CD4-positive, alpha-beta memory T cell (primary cell): ENCODE results near the gene IQSEC3. TPM values are rescaled to one million over a fixed set of nuclear protein-coding genes. Genes with fewer than 3 reads are reported as not detected.

Source experiments
- CTCF ChIA-PET: fragments of 350-600 bp; sonication (Branson Sonifier 250); formaldehyde crosslinking; loops from one replicate; lab custom pipeline; 2021; ENCODE audit warnings: inconsistent platforms; ENCODE audit not compliant: partially characterized antibody; lab: Charles Lee
- POLR2A ChIA-PET: fragments of 350-600 bp; sonication (Branson Sonifier 250); formaldehyde crosslinking; loops from one replicate; lab custom pipeline; 2021; ENCODE audit not compliant: partially characterized antibody; lab: Charles Lee
- DNase-seq, 5 donors: peaks; one replicate each; pipeline versions ENCODE4 v3.0.0 to v3.0.0-alpha.2; 2020 to 2022; ENCODE audit warnings: mixed read lengths in 1 of 5
- H3K27ac ChIP-seq: one replicate; pipeline ENCODE4 v1.7.0; 2013; ENCODE audit warnings: low read depth, low read length
- H3K27me3 ChIP-seq: 2 replicates; pipeline ENCODE4 v1.7.0; 2013; ENCODE audit warnings: mild to moderate bottlenecking, low read length, moderate library complexity; ENCODE audit not compliant: insufficient read depth
- H3K36me3 ChIP-seq: 2 replicates; pipeline ENCODE4 v1.7.0; 2013; ENCODE audit warnings: mild to moderate bottlenecking, low read length, moderate library complexity; ENCODE audit not compliant: insufficient read depth
- H3K4me1 ChIP-seq: 2 replicates; pipeline ENCODE4 v1.7.0; 2013; ENCODE audit warnings: mild to moderate bottlenecking, low read length, moderate library complexity; ENCODE audit not compliant: insufficient read depth
- H3K4me3 ChIP-seq, 2 donors: one replicate each; pipeline ENCODE4 v1.7.0; 2013; ENCODE audit warnings: low read length in 2 of 2, mild to moderate bottlenecking in 1 of 2
- H3K9me3 ChIP-seq, 2 donors: one replicate each; pipeline ENCODE4 v1.7.0; 2013; ENCODE audit warnings: low read length in 2 of 2, control low read depth in 1 of 2; ENCODE audit not compliant: control insufficient read depth in 1 of 2
- H3K27ac Mint-ChIP-seq, 7 donors: one replicate each; pipeline ENCODE4 v1.8.0; 2020 to 2021; ENCODE audit warnings: mixed read lengths in 7 of 7, mild to moderate bottlenecking in 6 of 7, inconsistent platforms in 3 of 7, moderate library complexity in 3 of 7
- H3K27me3 Mint-ChIP-seq, 2 donors: one replicate each; pipeline ENCODE4 v1.8.0; 2020 to 2021; ENCODE audit warnings: mixed read lengths in 2 of 2
- H3K36me3 Mint-ChIP-seq, 2 donors: one replicate each; pipeline ENCODE4 v1.8.0; 2020 to 2021; ENCODE audit warnings: mixed read lengths in 2 of 2, inconsistent platforms in 1 of 2, mild to moderate bottlenecking in 1 of 2
- H3K4me1 Mint-ChIP-seq, 4 donors: one replicate each; pipeline ENCODE4 v1.8.0; 2020 to 2021; ENCODE audit warnings: mixed read lengths in 4 of 4, mild to moderate bottlenecking in 1 of 4
- H3K4me3 Mint-ChIP-seq, 8 donors: one replicate each; pipeline ENCODE4 v1.8.0; 2020 to 2021; ENCODE audit warnings: mixed read lengths in 8 of 8, mild to moderate bottlenecking in 7 of 8, moderate library complexity in 6 of 8, inconsistent platforms in 3 of 8
- H3K9me3 Mint-ChIP-seq, 8 donors: one replicate each; pipeline ENCODE4 v1.8.0; 2020 to 2021; ENCODE audit warnings: mixed read lengths in 8 of 8, mild to moderate bottlenecking in 5 of 8, inconsistent platforms in 3 of 8, moderate library complexity in 1 of 8
- intact Hi-C: fragments of 100-400 bp; cut with micrococcal nuclease; formaldehyde crosslinking; loops from one replicate; pipeline ENCODE4 v1.15.1; 2023
- polyA plus RNA-seq, 2 donors: library from polyadenylated mRNA; unstranded; fragments of 300-500 nt; fragmentation: Illumina TruSeq; gene quantifications; one replicate each; pipeline ENCODE4 v1.2.3, GENCODE V29; 2021
- total RNA-seq, 2 experiments: library from RNA; stranded (reverse); gene quantifications; one replicate each; pipeline ENCODE4 v1.2.3, GENCODE V29; 2021

IQSEC3 gene
- total and polyA plus RNA-seq, 4 experiments from 2014 or later, result 0.84 to 0.91 TPM; not detected in 2

DNA sequence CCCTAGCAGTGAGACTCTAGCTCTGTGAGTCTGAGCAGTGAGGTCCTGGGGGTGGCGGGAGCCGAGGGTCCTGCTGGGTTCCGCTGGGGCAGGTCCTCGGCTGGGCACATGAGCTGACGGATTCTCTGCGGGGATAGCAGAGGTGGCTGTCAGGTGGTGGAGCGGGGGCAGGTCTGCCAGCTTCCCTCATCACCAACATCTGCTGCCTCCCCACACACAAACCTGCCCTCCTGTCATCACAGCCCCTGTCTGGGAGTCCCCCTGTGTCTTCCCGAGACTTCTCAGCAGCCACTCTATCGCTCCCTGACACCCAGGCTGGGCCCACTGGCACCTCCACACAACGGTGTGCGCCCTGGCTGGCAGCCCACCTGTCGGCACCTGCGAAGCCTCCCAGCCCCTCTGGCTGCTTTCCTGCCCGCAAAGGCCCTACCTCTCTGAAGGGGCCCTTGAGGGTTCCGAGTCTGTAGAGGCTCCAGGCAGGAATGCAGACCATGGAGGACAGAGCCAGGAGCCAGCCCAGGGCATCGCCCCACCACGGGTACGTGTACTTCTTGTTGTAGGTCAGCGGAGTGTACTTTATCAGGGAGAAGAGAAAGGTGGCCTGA lies 154.5 kb downstream of the IQSEC3 start:
- DNase-seq, result no peak
- Histone ChIP-seq H3K27me3 (no peaks in the 10 kb centered on the region), H3K4me3 (no peak overlapping the region), H3K4me1 (no peaks in the 10 kb centered on the region), H3K9me3 (no peaks in the 10 kb centered on the region), H3K36me3 (no peaks in the 10 kb centered on the region), H3K27ac (no peak overlapping the region)
- CTCF ChIA-PET, result interaction anchor here (1.1 kb wide), 1 partner anchor 9 kb away, joined by 3 read pairs; no protein-coding TSS in a partner anchor
- POLR2A ChIA-PET, result no interaction called here
- Mint-ChIP-seq H3K27ac (no peak overlapping the region), H3K4me1 (peaks cover 0 to 1% (median 0%) of the 10 kb centered on the region in 4 donors), H3K36me3 (no peaks in the 10 kb centered on the region), H3K4me3 (no peak overlapping the region), H3K27me3 (peaks cover 6 to 8% of the 10 kb centered on the region in 2 donors), H3K9me3 (no peaks in the 10 kb centered on the region)
- intact Hi-C loops, result no loop called here

DNA sequence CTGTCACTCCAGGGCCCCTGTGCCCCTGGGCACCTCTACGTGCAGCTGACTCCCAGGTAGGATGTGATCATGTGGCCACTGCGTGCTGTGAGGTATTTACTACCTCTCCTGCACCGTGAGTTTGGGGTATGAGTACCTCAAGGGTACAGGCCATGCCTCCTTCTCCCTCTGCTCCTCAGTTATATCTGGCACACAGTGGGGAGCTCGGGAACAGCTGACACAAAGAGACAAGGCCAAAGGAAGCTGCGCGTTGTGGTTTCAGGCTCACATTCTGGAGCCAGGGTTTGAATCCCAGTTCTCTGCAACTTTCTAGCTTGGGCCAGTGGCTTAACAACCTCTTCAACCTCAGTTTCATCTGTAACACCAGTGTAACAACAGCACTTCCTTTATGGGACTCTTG lies 155.2 kb downstream of the IQSEC3 start:
- Histone ChIP-seq H3K36me3 (no peaks in the 10 kb centered on the region), H3K4me1 (no peaks in the 10 kb centered on the region), H3K27ac (no peak overlapping the region), H3K27me3 (no peaks in the 10 kb centered on the region), H3K9me3 (no peaks in the 10 kb centered on the region), H3K4me3 (no peak overlapping the region)
- H3K4me3 Mint-ChIP-seq, result no peak overlapping the region
- intact Hi-C loops, result no loop called here
- no peak for DNase-seq
- H3K4me1 Mint-ChIP-seq, result peaks cover 0 to 1% (median 0%) of the 10 kb centered on the region in 4 donors
- no peaks in the 10 kb centered on the region for H3K36me3 Mint-ChIP-seq
- CTCF ChIA-PET, result interaction anchor here (1.1 kb wide), 1 partner anchor 10 kb away, joined by 3 read pairs; no protein-coding TSS in a partner anchor
- POLR2A ChIA-PET, result no interaction called here
- H3K9me3 Mint-ChIP-seq, result no peaks in the 10 kb centered on the region
- peaks cover 6 to 8% of the 10 kb centered on the region in 2 donors for H3K27me3 Mint-ChIP-seq
- no peak overlapping the region for H3K27ac Mint-ChIP-seq

DNA sequence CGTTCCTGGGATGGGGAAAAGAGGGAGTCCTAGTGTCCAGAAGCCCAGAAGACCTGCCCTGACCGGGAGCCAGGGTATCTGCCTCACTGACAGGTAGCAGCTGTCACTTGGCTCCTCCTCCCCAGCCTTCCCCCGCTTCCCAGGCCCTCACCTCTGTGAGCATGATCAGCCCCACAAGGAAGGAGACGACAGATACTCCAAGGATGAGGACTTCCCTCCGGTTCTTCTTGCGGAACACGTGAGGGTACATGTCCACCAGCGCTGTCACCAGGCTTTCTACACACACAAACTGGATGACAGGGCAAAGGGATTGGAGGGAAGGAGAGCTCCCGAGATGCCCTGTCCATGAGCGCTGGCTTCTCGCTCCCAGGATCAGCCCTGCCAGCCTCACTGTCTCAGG lies 157.3 kb downstream of the IQSEC3 start:
- Histone ChIP-seq H3K9me3 (no peaks in the 10 kb centered on the region), H3K27me3 (no peaks in the 10 kb centered on the region), H3K4me1 (no peaks in the 10 kb centered on the region), H3K4me3 (no peak overlapping the region), H3K36me3 (no peaks in the 10 kb centered on the region), H3K27ac (no peak overlapping the region)
- no peak overlapping the region for H3K27ac Mint-ChIP-seq
- intact Hi-C loops, result no loop called here
- H3K27me3 Mint-ChIP-seq, result peaks cover 3 to 8% of the 10 kb centered on the region in 2 donors
- H3K4me1 Mint-ChIP-seq, result peaks cover 0 to 1% (median 0%) of the 10 kb centered on the region in 4 donors
- ChIA-PET POLR2A (no interaction called here), CTCF (no interaction called here)
- no peak overlapping the region for H3K4me3 Mint-ChIP-seq
- no peaks in the 10 kb centered on the region for H3K9me3 Mint-ChIP-seq
- no peaks in the 10 kb centered on the region for H3K36me3 Mint-ChIP-seq
- DNase-seq, result no peak

DNA sequence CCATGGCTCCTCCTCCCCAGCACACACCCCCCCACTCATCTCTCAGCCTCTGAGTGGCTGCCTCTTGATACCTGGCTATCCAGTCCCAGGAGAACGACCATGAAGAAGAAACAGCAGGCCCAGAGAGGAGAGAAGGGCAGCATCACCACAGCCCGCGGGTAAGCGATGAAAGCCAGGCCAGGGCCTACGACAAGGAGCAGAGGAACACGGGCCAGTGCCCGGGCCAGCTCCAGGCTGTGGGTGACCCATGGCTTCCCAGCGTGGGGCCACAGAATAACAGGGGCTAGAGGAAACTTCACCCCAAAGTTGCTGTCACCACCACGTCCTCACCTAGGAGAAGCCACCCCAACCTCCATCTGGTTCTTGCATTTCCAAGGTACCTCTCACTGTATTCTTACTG lies 157.8 kb downstream of the IQSEC3 start:
- Mint-ChIP-seq H3K4me1 (peaks cover 0 to 1% (median 0%) of the 10 kb centered on the region in 4 donors), H3K4me3 (no peak overlapping the region), H3K9me3 (no peaks in the 10 kb centered on the region), H3K27ac (no peak overlapping the region), H3K27me3 (peaks cover 5 to 7% of the 10 kb centered on the region in 2 donors), H3K36me3 (no peaks in the 10 kb centered on the region)
- no peak for DNase-seq
- Histone ChIP-seq H3K4me1 (no peaks in the 10 kb centered on the region), H3K36me3 (no peaks in the 10 kb centered on the region), H3K27me3 (no peaks in the 10 kb centered on the region), H3K27ac (no peak overlapping the region), H3K9me3 (no peaks in the 10 kb centered on the region), H3K4me3 (no peak overlapping the region)
- POLR2A ChIA-PET, result no interaction called here
- intact Hi-C loops, result no loop called here
- CTCF ChIA-PET, result no interaction called here

DNA sequence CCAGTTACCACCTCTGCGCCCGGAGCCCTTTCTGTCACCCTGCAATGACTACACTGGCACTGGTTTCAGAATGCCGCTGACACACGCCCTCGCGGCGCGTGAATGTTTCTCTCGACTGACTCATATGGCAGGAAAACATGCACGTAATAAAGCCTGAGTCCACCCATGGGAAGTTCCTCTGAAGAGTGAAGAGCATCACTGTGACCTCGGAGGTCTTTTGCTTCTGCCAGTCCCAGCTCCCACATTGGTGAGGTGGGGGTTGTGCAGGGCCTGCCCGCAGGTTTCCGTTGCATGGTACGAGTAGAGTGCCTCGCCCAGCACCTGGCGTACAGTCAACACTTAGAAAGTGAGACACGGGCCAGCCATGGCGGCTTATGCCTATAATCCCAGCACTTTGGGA lies 158.4 kb downstream of the IQSEC3 start:
- Histone ChIP-seq H3K27ac (no peak overlapping the region), H3K4me1 (no peaks in the 10 kb centered on the region), H3K9me3 (no peaks in the 10 kb centered on the region), H3K4me3 (no peak overlapping the region), H3K27me3 (no peaks in the 10 kb centered on the region), H3K36me3 (no peaks in the 10 kb centered on the region)
- intact Hi-C loops, result no loop called here
- Mint-ChIP-seq H3K27me3 (peaks cover 5% of the 10 kb centered on the region in 2 donors), H3K9me3 (no peaks in the 10 kb centered on the region), H3K4me3 (no peak overlapping the region), H3K4me1 (peaks cover 0 to 1% (median 0%) of the 10 kb centered on the region in 4 donors), H3K36me3 (no peaks in the 10 kb centered on the region), H3K27ac (no peak overlapping the region)
- CTCF ChIA-PET, result no interaction called here
- POLR2A ChIA-PET, result no interaction called here
- DNase-seq, result no peak

DNA sequence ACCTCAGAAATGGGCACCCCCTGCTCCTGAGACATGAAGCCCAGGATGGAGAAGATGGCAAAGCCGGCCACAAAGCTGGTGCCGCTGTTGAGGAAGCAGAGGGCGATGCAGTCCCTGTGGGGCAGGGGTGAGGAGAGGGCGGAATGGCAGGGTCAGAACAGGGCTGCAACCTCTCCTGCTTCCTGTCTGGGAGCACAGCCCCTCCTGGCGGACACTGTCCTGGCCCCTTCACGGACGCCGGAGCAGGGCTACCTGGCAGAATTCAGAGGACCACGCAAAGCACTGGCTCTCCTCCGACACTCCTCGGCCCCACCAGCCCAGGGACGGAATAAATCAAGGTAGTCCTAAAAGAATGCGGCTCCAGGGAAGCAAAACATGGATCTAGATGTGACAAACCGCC lies 159.8 kb downstream of the IQSEC3 start:
- no peak overlapping the region for H3K27ac ChIP-seq
- H3K36me3 ChIP-seq, result no peaks in the 10 kb centered on the region
- no peak overlapping the region for H3K4me3 ChIP-seq
- Mint-ChIP-seq H3K36me3 (no peaks in the 10 kb centered on the region), H3K4me1 (no peaks in the 10 kb centered on the region), H3K27me3 (peaks cover 6 to 7% of the 10 kb centered on the region in 2 donors), H3K9me3 (no peaks in the 10 kb centered on the region), H3K27ac (no peak overlapping the region), H3K4me3 (no peak overlapping the region)
- ChIA-PET POLR2A (no interaction called here), CTCF (no interaction called here)
- H3K4me1 ChIP-seq, result no peaks in the 10 kb centered on the region
- H3K27me3 ChIP-seq, result no peaks in the 10 kb centered on the region
- DNase-seq, result no peak
- no peaks in the 10 kb centered on the region for H3K9me3 ChIP-seq
- intact Hi-C loops, result no loop called here

DNA sequence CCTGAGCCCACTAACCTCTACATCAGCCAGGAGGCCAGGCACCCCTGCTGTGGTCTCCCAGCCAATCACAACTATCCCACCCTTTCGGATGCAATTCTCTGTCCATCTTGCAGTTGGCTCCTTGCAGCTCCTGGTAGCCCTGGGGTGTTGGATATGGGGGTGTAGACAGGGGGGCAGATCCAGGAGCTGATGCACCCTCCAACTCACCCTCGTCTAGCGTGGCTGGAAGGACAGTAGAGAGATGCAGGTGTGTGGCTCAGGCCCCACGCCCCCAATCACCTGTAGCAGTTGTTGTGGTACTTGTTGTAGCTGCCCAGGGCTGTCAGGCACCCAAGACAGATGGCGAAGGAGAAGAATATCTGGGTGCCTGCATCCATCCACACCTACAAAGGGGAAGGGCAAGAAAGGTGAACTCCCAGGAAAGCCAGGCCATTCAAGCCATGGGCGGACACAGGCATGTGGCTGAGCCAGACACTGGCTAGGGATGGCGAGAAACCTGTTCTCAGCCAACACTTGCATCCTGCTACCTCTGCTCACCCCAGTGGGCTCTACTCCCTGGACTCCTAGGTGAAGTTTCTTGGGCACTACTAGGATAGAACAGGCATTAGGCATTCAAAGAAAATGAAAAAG lies 160.8 kb downstream of the IQSEC3 start:
- ChIA-PET CTCF (no interaction called here), POLR2A (no interaction called here)
- Mint-ChIP-seq H3K27me3 (peaks cover 8 to 13% of the 10 kb centered on the region in 2 donors), H3K27ac (no peak overlapping the region), H3K9me3 (no peaks in the 10 kb centered on the region), H3K36me3 (no peaks in the 10 kb centered on the region), H3K4me1 (no peaks in the 10 kb centered on the region), H3K4me3 (no peak overlapping the region)
- no peak overlapping the region for H3K4me3 ChIP-seq
- no peaks in the 10 kb centered on the region for H3K4me1 ChIP-seq
- H3K36me3 ChIP-seq, result no peaks in the 10 kb centered on the region
- H3K27ac ChIP-seq, result no peak overlapping the region
- no peaks in the 10 kb centered on the region for H3K27me3 ChIP-seq
- intact Hi-C loops, result no loop called here
- no peak for DNase-seq
- no peaks in the 10 kb centered on the region for H3K9me3 ChIP-seq
